Measurements from ENCODE around the gene LINC00237. TPM values are rescaled to one million over a fixed set of nuclear protein-coding genes. Genes with fewer than 3 reads are reported as not detected.

LINC00237 gene
- total and polyA plus RNA-seq, 9 of the 15 experiments (the other 6 are each of a cell fraction or from before 2014, with no cell fraction given), result not detected

GRCh38 chr20:21111416-21111815, 5.3 kb upstream of the LINC00237 start:
- Histone ChIP-seq H3K4me3 (no peak overlapping the region), H2AFZ (ENCODE audit: low read depth, low read length) (no peak overlapping the region), H3K79me2 (ENCODE audit: control insufficient read depth, insufficient read depth, low read length) (no peaks in the 10 kb centered on the region), H3K27ac (ENCODE audit: extremely low read depth, low read depth, low read length) (no peak overlapping the region), H3K9me3 (replicated peaks; ENCODE audit: control insufficient read depth, insufficient read depth, low read depth, low read length) (no peaks in the 10 kb centered on the region), H3K36me3 (ENCODE audit: control insufficient read depth, insufficient read depth, low read length) (no peaks in the 10 kb centered on the region), H3K9me1 (ENCODE audit: control insufficient read depth, insufficient read depth, low read length) (no peaks in the 10 kb centered on the region), H3K27me3 (ENCODE audit: control insufficient read depth in 2 of 2, insufficient read depth in 2 of 2, low read length in 2 of 2) (peaks cover 0 to 3% of the 10 kb centered on the region in 2 experiments; a peak in 1 of 5 replicates), H3K9ac (ENCODE audit: insufficient read depth in 1 of 2, low read depth in 2 of 2, low read length in 2 of 2) (no peak overlapping the region), H4K20me1 (replicated peaks; ENCODE audit: control insufficient read depth, insufficient read depth, low read length) (no peaks in the 10 kb centered on the region), H3K4me2 (ENCODE audit: insufficient read depth, low read length) (no peak overlapping the region), H3K4me1 (replicated peaks in 1 of 2; ENCODE audit: control insufficient read depth in 2 of 2, insufficient read depth in 2 of 2, low read length in 2 of 2) (no peaks in the 10 kb centered on the region)
- no peak for FAIRE-seq
- intact Hi-C loops (cut with micrococcal nuclease), result no loop called here
- WGBS (ENCODE audit: insufficient coverage, low coverage, missing lambda C conversion rate), result 4% methylated on average over 2 of the region's 2 CpGs
- in situ Hi-C loops (cut with MboI), result no loop called here
- DNase-seq (ENCODE audit: extremely low read depth in 1 of 4, low spot score in 3 of 4), result no peak
- TF ChIP-seq TAF15 (IDR thresholded peaks at IDR 0.05; ENCODE audit: low read depth, low read length), result no peak
- no peak for TF ChIP-seq TAF1 (IDR thresholded peaks at IDR 0.05; ENCODE audit: control insufficient read depth, extremely low read depth, insufficient read depth, low read length, severe bottlenecking)
- no peak for TF ChIP-seq DEAF1 (CRISPR knock-in tag; IDR thresholded peaks at IDR 0.05)
- no peak for TF ChIP-seq SRSF9 (IDR thresholded peaks at IDR 0.05; ENCODE audit: borderline replicate concordance, low read depth, low read length)
- no peak for TF ChIP-seq ARID2 (IDR thresholded peaks at IDR 0.05)
- no peak for TF ChIP-seq ZNF407 (IDR thresholded peaks at IDR 0.05; ENCODE audit: low read depth)
- no peak for TF ChIP-seq PHF21A (IDR thresholded peaks at IDR 0.05; ENCODE audit: borderline replicate concordance, low read depth)
- TF ChIP-seq THRAP3 (IDR thresholded peaks at IDR 0.05; ENCODE audit: borderline replicate concordance), result no peak
- TF ChIP-seq KHSRP (IDR thresholded peaks at IDR 0.05), result no peak
- TF ChIP-seq ATF3 (IDR thresholded peaks at IDR 0.05), result no peak
- TF ChIP-seq ATF3 (CRISPR knock-in tag; conservative IDR thresholded peaks at IDR 0.05), result no peak
- TF ChIP-seq ZNF436 (CRISPR knock-in tag; IDR thresholded peaks at IDR 0.05), result no peak
- no peak for TF ChIP-seq PHTF2 (CRISPR knock-in tag; IDR thresholded peaks at IDR 0.05)
- no peak for TF ChIP-seq SREBF1 (IDR thresholded peaks at IDR 0.05; ENCODE audit: borderline replicate concordance, low read depth, low read length)
- ATAC-seq, result no peak
- ChIA-PET CTCF (ENCODE audit: low intra/inter-chr PET ratio) (no interaction called here), POLR2A (no interaction called here)
- BruUV-seq (replicated peaks), result no TSS peak
